HepG2 (cell line): ENCODE data around the gene BCAS1. TPM values are rescaled to one million over a fixed set of nuclear protein-coding genes. Genes with fewer than 3 reads are reported as not detected.

ENCODE experiments used
- EED ChIP-seq: sonication (generic); formaldehyde crosslinking; IDR thresholded peaks from 2 replicates; pipeline ENCODE4 v1.5.0; 2020; ENCODE audit warnings: mild to moderate bottlenecking, missing genetic modification reagents
- GABPB1 ChIP-seq: IDR thresholded peaks from 2 replicates; pipeline ENCODE4 v1.6.1; 2016; ENCODE audit warnings: mild to moderate bottlenecking, missing genetic modification reagents, moderate library complexity, missing compliant biosample characterization
- GZF1 ChIP-seq: sonication (generic); formaldehyde crosslinking; IDR thresholded peaks from 2 replicates; pipeline ENCODE4 v1.5.1; 2020; ENCODE audit warnings: mild to moderate bottlenecking, missing genetic modification reagents
- KDM1A ChIP-seq: IDR thresholded peaks from 2 replicates; pipeline ENCODE4 v1.6.1; 2016; ENCODE audit warnings: missing compliant biosample characterization
- MATR3 ChIP-seq: sonication (generic); formaldehyde crosslinking; IDR thresholded peaks from 2 replicates; pipeline ENCODE4 v1.4.0; 2020; ENCODE audit warnings: missing genetic modification reagents
- MEF2D ChIP-seq: sonication (generic); formaldehyde crosslinking; IDR thresholded peaks from 2 replicates; pipeline ENCODE4 v1.5.1; 2020; ENCODE audit warnings: mild to moderate bottlenecking, missing genetic modification reagents
- MIER3 ChIP-seq: IDR thresholded peaks from 2 replicates; pipeline ENCODE4 v1.6.1; 2016; ENCODE audit warnings: missing compliant biosample characterization, borderline replicate concordance
- PPARG ChIP-seq: conservative IDR thresholded peaks from 2 replicates; pipeline ENCODE4 v1.6.1; 2016; ENCODE audit warnings: missing biosample characterization, missing genetic modification reagents
- REPIN1 ChIP-seq: sonication (generic); formaldehyde crosslinking; IDR thresholded peaks from 2 replicates; pipeline ENCODE4 v1.8.0; 2022; ENCODE audit warnings: missing genetic modification reagents, low read depth, mild to moderate bottlenecking, borderline replicate concordance
- SMC3 ChIP-seq: IDR thresholded peaks from 2 replicates; pipeline ENCODE4 v1.6.1; 2011; ENCODE audit warnings: low read length, improper control_type of control experiment
- SNRNP70 ChIP-seq: fragments of 200-400 bp; formaldehyde crosslinking; IDR thresholded peaks from 2 replicates; pipeline ENCODE4 v1.6.1; 2017; ENCODE audit warnings: mild to moderate bottlenecking, low read depth, low read length, moderate library complexity
- SSRP1 ChIP-seq: IDR thresholded peaks from 2 replicates; pipeline ENCODE4 v1.6.1; 2016; ENCODE audit warnings: control low read depth
- ZBTB3 ChIP-seq: sonication (generic); formaldehyde crosslinking; IDR thresholded peaks from 2 replicates; pipeline ENCODE4 v1.4.0; 2020; ENCODE audit warnings: low read depth, mild to moderate bottlenecking, moderate library complexity, missing genetic modification reagents, borderline replicate concordance
- ZBTB8A ChIP-seq: sonication (generic); formaldehyde crosslinking; IDR thresholded peaks from 2 replicates; pipeline ENCODE4 v1.4.0; 2020; ENCODE audit warnings: mild to moderate bottlenecking, low read depth, missing genetic modification reagents, borderline replicate concordance
- ZFP1 ChIP-seq: IDR thresholded peaks from 2 replicates; pipeline ENCODE4 v1.6.1; 2016
- ZNF124 ChIP-seq: sonication (generic); formaldehyde crosslinking; IDR thresholded peaks from 2 replicates; pipeline ENCODE4 v1.4.0; 2020; ENCODE audit warnings: missing genetic modification reagents
- ZNF234 ChIP-seq: sonication (generic); formaldehyde crosslinking; conservative IDR thresholded peaks from 2 replicates; pipeline ENCODE4 v1.5.1; 2020; ENCODE audit warnings: mild to moderate bottlenecking, missing genetic modification reagents
- ZNF382 ChIP-seq: sonication (generic); formaldehyde crosslinking; IDR thresholded peaks from 2 replicates; pipeline ENCODE4 v1.5.0; 2020; ENCODE audit warnings: missing genetic modification reagents, mild to moderate bottlenecking, borderline replicate concordance
- ZNF747 ChIP-seq: sonication (generic); formaldehyde crosslinking; IDR thresholded peaks from 2 replicates; pipeline ENCODE4 v1.8.1; 2023; ENCODE audit warnings: missing genetic modification reagents, mild to moderate bottlenecking, borderline replicate concordance
- ZNF768 ChIP-seq: sonication (generic); formaldehyde crosslinking; IDR thresholded peaks from 2 replicates; pipeline ENCODE4 v1.4.0; 2020; ENCODE audit warnings: missing genetic modification reagents
- ZNF891 ChIP-seq: sonication (generic); formaldehyde crosslinking; IDR thresholded peaks from 2 replicates; pipeline ENCODE4 v1.5.0; 2020; ENCODE audit warnings: mild to moderate bottlenecking, missing genetic modification reagents
- polyA plus RNA-seq, 8 experiments: library from polyadenylated mRNA; depleted of rRNA in 3 of 8; stranded (reverse) in 7 of 8; unstranded in 1 of 8; fragments of >200 nt; fragmentation: Illumina TruSeq in 4 of 8; extraction: Trizol in 4 of 8; gene quantifications; 2 replicates each; pipeline versions ENCODE4 v1.2.1 to v1.2.3, GENCODE V29; 2011 to 2016; ENCODE audit warnings: low read depth in 4 of 8, missing spikeins in 1 of 8, mixed read lengths in 1 of 8; ENCODE audit not compliant: insufficient read depth in 1 of 8
- total RNA-seq, 5 experiments: library from RNA; depleted of rRNA; stranded (reverse); fragments of >200 nt; fragmentation: Illumina TruSeq; extraction: Trizol; gene quantifications; 2 replicates each; pipeline ENCODE4 v1.2.3, GENCODE V29; 2016; ENCODE audit warnings: low read depth in 1 of 5
- TF ChIP-seq, protein P1 (sequence below): sonication (generic); formaldehyde crosslinking; IDR thresholded peaks from 2 replicates; pipeline ENCODE4 v1.4.0; 2020; ENCODE audit warnings: mild to moderate bottlenecking, missing genetic modification reagents, borderline replicate concordance
- TF ChIP-seq, protein P2 (sequence below): sonication (generic); formaldehyde crosslinking; IDR thresholded peaks from 2 replicates; pipeline ENCODE4 v1.4.0; 2020; ENCODE audit warnings: low read depth, missing genetic modification reagents
- TF ChIP-seq, protein P3 (sequence below): sonication (generic); formaldehyde crosslinking; conservative IDR thresholded peaks from 2 replicates; pipeline ENCODE4 v1.5.0; 2020; ENCODE audit warnings: missing genetic modification reagents
- TF ChIP-seq, protein P4 (sequence below): sonication (generic); formaldehyde crosslinking; IDR thresholded peaks from 2 replicates; pipeline ENCODE4 v1.8.1; 2023; ENCODE audit warnings: mild to moderate bottlenecking, missing genetic modification reagents, borderline replicate concordance

Gene BCAS1
- total and polyA plus RNA-seq, 2 of the 13 experiments (the other 11 are each of a cell fraction or from before 2014, with no cell fraction given), result 0.55 to 0.91 TPM

DNA sequence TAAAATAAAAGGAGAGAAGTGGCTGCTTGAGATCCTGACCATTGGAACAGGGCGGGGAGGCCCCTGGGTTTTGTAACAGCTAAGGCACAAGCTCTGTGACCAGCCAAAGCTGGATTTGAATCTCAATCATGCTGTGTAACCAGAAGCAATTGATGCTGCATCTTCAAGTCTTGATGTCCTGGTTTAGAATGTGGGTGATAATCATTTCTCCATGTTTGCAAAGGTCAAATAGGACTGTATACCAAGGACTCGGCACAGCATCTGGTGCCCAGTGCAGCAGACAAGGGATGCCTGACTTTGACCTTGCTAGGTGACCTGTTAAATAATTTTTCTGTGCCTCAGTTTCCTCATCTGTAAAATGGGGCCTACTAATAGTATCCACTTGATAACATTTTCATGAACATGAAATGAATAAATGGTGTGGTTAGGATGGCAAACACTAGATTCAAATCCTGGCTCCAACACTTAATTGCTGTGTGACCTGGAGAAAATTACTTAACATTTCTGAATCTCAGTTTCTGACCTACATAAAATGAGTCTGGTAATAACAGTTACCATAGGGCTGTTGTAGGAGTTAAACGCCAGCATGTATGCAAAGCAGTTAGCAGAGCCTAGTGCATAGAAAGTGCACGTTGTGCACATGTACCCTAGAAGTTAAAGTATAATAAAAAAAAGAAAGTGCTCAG lies 46.3 kb upstream of the BCAS1 start (continued):
- TF ChIP-seq REPIN1 (no peak), ZNF234 (CRISPR knock-in tag) (no peak), SNRNP70 (no peak), ZNF124 (CRISPR knock-in tag) (no peak), SSRP1 (CRISPR knock-in tag) (0 out of 2 replicates have a peak, but pooled peaks have one; percentile 20), KDM1A (CRISPR knock-in tag) (peak; percentile 74), SMC3 (no peak), ZFP1 (no peak), EED (CRISPR knock-in tag) (no peak), ZBTB8A (CRISPR knock-in tag) (no peak), ZNF891 (CRISPR knock-in tag) (no peak), ZNF382 (CRISPR knock-in tag) (no peak), ZNF768 (peak; percentile 83; the same call in 1 of the 2 replicates), MATR3 (CRISPR knock-in tag) (no peak), ZNF747 (CRISPR knock-in tag) (no peak), MIER3 (CRISPR knock-in tag) (0 out of 2 replicates have a peak, but pooled peaks have one; percentile 33), GABPB1 (CRISPR knock-in tag) (no peak), ZBTB3 (CRISPR knock-in tag) (no peak), MEF2D (CRISPR knock-in tag) (0 out of 2 replicates have a peak, but pooled peaks have one; percentile 24), PPARG (CRISPR knock-in tag) (0 out of 2 replicates have a peak, but pooled peaks have one; percentile 15), GZF1 (CRISPR knock-in tag) (0 out of 2 replicates have a peak, but pooled peaks have one; percentile 35)
- TF ChIP-seq, protein P1, sequence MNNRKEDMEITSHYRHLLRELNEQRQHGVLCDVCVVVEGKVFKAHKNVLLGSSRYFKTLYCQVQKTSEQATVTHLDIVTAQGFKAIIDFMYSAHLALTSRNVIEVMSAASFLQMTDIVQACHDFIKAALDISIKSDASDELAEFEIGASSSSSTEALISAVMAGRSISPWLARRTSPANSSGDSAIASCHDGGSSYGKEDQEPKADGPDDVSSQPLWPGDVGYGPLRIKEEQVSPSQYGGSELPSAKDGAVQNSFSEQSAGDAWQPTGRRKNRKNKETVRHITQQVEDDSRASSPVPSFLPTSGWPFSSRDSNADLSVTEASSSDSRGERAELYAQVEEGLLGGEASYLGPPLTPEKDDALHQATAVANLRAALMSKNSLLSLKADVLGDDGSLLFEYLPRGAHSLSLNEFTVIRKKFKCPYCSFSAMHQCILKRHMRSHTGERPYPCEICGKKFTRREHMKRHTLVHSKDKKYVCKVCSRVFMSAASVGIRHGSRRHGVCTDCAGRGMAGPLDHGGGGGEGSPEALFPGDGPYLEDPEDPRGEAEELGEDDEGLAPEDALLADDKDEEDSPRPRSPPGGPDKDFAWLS, result no peak
- TF ChIP-seq, protein P2, sequence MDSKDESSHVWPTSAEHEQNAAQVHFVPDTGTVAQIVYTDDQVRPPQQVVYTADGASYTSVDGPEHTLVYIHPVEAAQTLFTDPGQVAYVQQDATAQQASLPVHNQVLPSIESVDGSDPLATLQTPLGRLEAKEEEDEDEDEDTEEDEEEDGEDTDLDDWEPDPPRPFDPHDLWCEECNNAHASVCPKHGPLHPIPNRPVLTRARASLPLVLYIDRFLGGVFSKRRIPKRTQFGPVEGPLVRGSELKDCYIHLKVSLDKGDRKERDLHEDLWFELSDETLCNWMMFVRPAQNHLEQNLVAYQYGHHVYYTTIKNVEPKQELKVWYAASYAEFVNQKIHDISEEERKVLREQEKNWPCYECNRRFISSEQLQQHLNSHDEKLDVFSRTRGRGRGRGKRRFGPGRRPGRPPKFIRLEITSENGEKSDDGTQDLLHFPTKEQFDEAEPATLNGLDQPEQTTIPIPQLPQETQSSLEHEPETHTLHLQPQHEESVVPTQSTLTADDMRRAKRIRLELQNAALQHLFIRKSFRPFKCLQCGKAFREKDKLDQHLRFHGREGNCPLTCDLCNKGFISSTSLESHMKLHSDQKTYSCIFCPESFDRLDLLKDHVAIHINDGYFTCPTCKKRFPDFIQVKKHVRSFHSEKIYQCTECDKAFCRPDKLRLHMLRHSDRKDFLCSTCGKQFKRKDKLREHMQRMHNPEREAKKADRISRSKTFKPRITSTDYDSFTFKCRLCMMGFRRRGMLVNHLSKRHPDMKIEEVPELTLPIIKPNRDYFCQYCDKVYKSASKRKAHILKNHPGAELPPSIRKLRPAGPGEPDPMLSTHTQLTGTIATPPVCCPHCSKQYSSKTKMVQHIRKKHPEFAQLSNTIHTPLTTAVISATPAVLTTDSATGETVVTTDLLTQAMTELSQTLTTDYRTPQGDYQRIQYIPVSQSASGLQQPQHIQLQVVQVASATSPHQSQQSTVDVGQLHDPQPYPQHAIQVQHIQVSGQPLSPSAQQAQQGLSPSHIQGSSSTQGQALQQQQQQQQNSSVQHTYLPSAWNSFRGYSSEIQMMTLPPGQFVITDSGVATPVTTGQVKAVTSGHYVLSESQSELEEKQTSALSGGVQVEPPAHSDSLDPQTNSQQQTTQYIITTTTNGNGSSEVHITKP, result no peak
- TF ChIP-seq, protein P3, sequence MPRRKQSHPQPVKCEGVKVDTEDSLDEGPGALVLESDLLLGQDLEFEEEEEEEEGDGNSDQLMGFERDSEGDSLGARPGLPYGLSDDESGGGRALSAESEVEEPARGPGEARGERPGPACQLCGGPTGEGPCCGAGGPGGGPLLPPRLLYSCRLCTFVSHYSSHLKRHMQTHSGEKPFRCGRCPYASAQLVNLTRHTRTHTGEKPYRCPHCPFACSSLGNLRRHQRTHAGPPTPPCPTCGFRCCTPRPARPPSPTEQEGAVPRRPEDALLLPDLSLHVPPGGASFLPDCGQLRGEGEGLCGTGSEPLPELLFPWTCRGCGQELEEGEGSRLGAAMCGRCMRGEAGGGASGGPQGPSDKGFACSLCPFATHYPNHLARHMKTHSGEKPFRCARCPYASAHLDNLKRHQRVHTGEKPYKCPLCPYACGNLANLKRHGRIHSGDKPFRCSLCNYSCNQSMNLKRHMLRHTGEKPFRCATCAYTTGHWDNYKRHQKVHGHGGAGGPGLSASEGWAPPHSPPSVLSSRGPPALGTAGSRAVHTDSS (CRISPR knock-in tag), result no peak
- TF ChIP-seq, protein P4, sequence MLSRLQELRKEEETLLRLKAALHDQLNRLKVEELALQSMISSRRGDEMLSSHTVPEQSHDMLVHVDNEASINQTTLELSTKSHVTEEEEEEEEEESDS (CRISPR knock-in tag), result no peak
